Psoas muscle (tissue), 8 donors: Measurements from ENCODE around the gene ARFRP1. TPM values are rescaled to one million over a fixed set of nuclear protein-coding genes. Genes with fewer than 3 reads are reported as not detected.
A peak's percentile ranks its signal among the peaks of the same experiment; 100 is the strongest.
"Not testable (repeated sequence)": the region's sequence is repeated elsewhere in the genome, so short reads cannot be mapped to it uniquely, and the experiment has no call there.

Experiments used
- ATAC-seq, 4 donors: fragments of 200-7000 bp; cut with Tn5 transposase; one replicate each; pipeline ENCODE4 v1.9.1; 2020; ENCODE audit warnings: moderate library complexity in 3 of 4, mild to moderate bottlenecking in 2 of 4
- DNase-seq, 2 donors: peaks; one replicate each; pipeline ENCODE4 v3.0.0-alpha.2; 2020
- H3K27ac ChIP-seq: fragments of 200-600 bp; one replicate; pipeline ENCODE4 v1.8.0; 2022
- H3K27me3 ChIP-seq, 3 donors: fragments of 200-600 bp in 1 of 3; one replicate each; pipeline versions ENCODE4 v1.6.1 to v1.8.0; 2013 to 2022; ENCODE audit warnings: low read length in 2 of 3, mild to moderate bottlenecking in 2 of 3, moderate library complexity in 1 of 3; ENCODE audit not compliant: insufficient read depth in 3 of 3
- H3K36me3 ChIP-seq, 2 donors: fragments of 200-600 bp in 1 of 2; one replicate each; pipeline versions ENCODE4 v1.6.1 to v1.8.0; 2013 to 2022; ENCODE audit warnings: low read depth in 1 of 2, mild to moderate bottlenecking in 1 of 2, moderate library complexity in 1 of 2; ENCODE audit not compliant: insufficient read depth in 1 of 2
- H3K4me1 ChIP-seq: fragments of 200-600 bp; one replicate; pipeline ENCODE4 v1.8.0; 2022
- H3K4me3 ChIP-seq: fragments of 200-600 bp; one replicate; pipeline ENCODE4 v1.8.0; 2022; ENCODE audit warnings: mild to moderate bottlenecking
- H3K9me3 ChIP-seq: fragments of 200-600 bp; one replicate; pipeline ENCODE4 v1.8.0; 2022
- WGBS, 3 donors: extraction: QIAGEN DNeasy Blood & Tissue Kit; methylation state at CpG; one replicate each; pipeline versions ENCODE4 v1.1.6 to v1.1.7; 2013; 5-methylcytosine and 5-hydroxymethylcytosine counted together
- intact Hi-C, 2 donors: fragments of 100-400 bp; cut with DNase I; formaldehyde crosslinking; loops; one replicate each; pipeline versions ENCODE4 v1.11.0 to v1.14.2; 2022
- polyA plus RNA-seq, 3 donors: library from polyadenylated mRNA; stranded (reverse); fragments of 200-250 nt; gene quantifications; one replicate each; pipeline ENCODE4 v1.2.3, GENCODE V29; 2013
- total RNA-seq, 4 donors: library from RNA; stranded (reverse); fragmentation: NEBNext Ultra II Directional in 2 of 4; extraction: Animal tissue kit (Norgen Biotek cat#: 25700) in 2 of 4; gene quantifications; one replicate each; pipeline versions ENCODE4 v1.2.1 to v1.2.4, GENCODE V29; 2021 to 2023
- TF ChIP-seq, protein P1 (sequence below): fragments of 200-600 bp; IDR thresholded peaks from one replicate; pipeline ENCODE4 v1.8.0; 2022; ENCODE audit warnings: antibody characterized with exemption
- donor health status: healthy with polysubstance abuse.
- donor health status: DM: no; HTN: no; CAD: no; lungs with moderate emphysema.
- donor health status: Bipolar disorder and iron deficiency.
- donor health status: healthy.
- donor health status: DM: yes; HTN: yes; CAD: no.
- donor health status: DM: no; HTN: no; CAD: no.
- donor health status: DM: no; HTN: no; CAD: no.
- donor health status: DM: yes; HTN: yes; CAD: no.

The ARFRP1 gene
- total and polyA plus RNA-seq, 7 donors = 22.9 to 74.0 (median 32.5) TPM

DNA sequence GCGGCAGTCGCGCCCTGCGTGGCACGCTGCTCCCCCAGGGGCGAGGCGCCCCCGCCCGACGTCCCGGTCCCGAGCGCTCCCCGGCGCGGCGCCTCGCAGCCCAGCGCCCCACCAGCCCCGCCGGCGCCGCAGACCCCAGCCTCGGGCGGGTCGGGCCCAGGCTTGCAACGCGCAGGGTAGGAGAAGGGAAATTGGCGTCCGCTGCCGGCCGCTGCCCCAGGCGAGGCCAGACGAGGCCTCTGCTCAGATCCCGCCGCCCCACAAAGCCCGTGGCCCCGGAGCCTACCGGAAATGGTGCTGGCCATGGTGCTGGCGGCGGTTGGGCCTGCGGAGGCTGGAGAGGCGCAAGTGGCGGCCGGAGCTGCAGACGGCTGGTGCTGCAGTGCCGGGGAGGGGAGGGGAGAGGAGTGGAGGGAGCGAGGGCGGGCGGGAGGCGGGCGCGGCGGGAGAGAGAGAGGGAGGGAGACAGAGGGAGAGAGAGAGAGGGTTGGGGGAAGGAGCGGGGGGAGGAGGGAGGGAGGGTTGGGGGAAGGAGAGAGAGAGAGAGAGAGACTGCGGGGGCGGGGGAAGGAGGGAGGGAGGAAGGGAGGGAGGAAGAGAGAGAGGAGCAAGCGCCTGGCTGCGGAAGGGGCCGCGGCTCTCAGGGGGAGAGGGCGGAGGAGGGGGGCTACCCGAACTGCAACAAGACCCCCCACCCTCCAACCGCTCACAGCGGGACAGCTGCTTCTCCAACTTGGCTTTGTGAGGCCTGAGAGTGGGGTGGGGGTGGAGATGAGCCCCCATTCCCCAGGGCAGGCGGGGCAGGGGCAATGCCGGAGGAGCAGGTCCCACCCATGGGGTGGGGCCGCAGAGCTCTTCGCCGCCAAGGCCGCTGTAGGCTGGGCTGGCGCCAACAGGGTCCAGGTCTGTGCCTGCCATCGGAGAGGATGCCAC is 54.5 kb downstream of the ARFRP1 start, which contains the start of gene STMN3:
Gene STMN3, minus strand, starts transcription at position 384 of the 933 bp plus-strand sequence. Its CDS starts 79 bp downstream, at position 305.
- peak within 1 kb of the TSS; percentile 62 for H3K4me3 ChIP-seq
- intact Hi-C loops = no loop called here
- 1 to 2% (median 1%) methylated on average over 40 to 72 of the region's 73 CpGs for WGBS, 3 donors
- TF ChIP-seq, protein P1, sequence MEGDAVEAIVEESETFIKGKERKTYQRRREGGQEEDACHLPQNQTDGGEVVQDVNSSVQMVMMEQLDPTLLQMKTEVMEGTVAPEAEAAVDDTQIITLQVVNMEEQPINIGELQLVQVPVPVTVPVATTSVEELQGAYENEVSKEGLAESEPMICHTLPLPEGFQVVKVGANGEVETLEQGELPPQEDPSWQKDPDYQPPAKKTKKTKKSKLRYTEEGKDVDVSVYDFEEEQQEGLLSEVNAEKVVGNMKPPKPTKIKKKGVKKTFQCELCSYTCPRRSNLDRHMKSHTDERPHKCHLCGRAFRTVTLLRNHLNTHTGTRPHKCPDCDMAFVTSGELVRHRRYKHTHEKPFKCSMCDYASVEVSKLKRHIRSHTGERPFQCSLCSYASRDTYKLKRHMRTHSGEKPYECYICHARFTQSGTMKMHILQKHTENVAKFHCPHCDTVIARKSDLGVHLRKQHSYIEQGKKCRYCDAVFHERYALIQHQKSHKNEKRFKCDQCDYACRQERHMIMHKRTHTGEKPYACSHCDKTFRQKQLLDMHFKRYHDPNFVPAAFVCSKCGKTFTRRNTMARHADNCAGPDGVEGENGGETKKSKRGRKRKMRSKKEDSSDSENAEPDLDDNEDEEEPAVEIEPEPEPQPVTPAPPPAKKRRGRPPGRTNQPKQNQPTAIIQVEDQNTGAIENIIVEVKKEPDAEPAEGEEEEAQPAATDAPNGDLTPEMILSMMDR = no peak
- H3K9me3 ChIP-seq = no peaks in the 10 kb centered on the region
- DNase-seq (peak; percentile 87 to 90), ATAC-seq (peak; percentile 23 to 45 (median 36))
- peaks cover 13% of the 10 kb centered on the region for H3K4me1 ChIP-seq
- peaks cover 0 to 31% (median 19%) of the 10 kb centered on the region in 3 donors for H3K27me3 ChIP-seq
- H3K27ac ChIP-seq = no peak within 1 kb of the TSS
- H3K36me3 ChIP-seq = no peaks in the 10 kb centered on the region

DNA sequence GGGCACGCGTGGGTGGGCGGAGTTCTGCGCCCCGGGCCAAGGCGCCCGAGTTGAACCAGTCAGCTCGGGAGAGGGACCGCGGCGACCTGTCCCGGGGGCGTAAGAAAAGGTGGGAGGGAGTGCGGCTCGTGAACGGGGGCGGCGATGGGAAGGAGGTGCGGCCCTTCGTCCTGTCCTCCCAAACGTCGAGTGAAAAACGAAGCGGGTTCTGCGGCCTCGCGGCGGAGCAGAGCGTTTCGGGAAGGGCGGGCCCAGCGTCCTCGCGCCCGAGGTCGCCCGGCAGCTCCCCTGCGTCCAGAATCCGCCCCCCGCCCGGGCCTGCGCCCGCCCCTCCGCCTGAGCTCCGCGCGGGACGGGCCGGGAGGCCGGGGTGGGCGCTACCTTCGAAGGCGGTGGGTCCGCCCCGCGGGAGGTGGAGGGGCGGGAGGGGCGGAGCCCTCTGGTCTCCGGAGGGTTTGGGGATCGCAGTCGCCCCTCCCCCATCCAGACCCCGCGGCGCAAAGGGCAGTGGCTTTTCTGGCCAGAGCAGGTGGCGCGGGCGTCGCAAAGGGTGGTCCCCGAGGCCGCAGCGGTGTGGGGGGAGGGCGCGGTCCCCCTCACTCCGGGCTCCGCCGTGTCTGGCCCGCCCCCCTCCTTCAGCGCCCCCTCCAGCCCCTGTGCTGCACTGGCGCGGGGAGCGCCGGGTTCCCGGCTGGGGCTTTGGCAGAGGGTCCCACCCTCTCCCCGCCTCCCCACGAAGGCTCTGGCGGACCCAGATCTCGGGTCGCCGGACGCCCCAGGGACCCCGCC is 55.4 kb downstream of the ARFRP1 start:
- DNase-seq = peak; percentile 31 to 65
- 0 to 1% (median 1%) methylated on average over 57 to 91 of the region's 91 CpGs for WGBS, 3 donors
- ATAC-seq = peak in 1 of 4 donors; percentile 8
- Histone ChIP-seq H3K27ac (no peak overlapping the region), H3K4me3 (peak overlapping the region; percentile 62), H3K36me3 (no peaks in the 10 kb centered on the region), H3K4me1 (peaks cover 13% of the 10 kb centered on the region), H3K9me3 (no peaks in the 10 kb centered on the region), H3K27me3 (peaks cover 0 to 31% (median 19%) of the 10 kb centered on the region in 3 donors)
- intact Hi-C loops = no loop called here
- TF ChIP-seq, protein P1 = no peak

DNA sequence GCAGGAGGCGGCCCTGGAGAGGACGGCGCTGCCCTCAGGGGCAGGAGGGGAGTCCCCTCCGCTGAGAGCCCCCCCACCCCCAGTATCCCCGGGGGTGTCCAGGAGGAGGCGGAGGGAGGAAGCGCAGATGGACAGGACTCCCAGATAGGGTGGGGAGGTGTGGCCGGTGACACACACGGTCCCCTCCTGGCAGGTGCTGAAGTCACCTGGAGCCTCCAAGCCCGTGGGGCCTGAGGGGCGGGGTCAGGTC is 55.9 kb downstream of the ARFRP1 start:
- H3K27ac ChIP-seq = no peak overlapping the region
- peak in 1 of 4 donors; percentile 8 for ATAC-seq
- intact Hi-C loops = no loop called here

DNA sequence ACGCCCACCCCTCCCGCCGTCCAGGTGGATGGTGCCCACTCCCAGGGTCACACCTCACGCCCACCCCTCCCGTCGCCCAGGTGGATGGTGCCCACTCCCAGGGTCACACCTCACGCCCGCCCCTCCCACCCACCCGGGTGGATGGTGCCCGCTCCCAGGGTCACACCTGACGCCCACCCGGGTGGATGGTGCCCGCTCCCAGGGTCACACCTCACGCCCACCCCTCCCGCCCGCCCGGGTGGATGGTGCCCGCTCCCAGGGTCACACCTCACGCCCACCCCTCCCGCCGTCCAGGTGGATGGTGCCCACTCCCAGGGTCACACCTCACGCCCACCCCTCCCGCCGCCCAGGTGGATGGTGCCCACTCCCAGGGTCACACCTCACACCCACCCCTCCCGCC is 57.3 kb downstream of the ARFRP1 start:
- intact Hi-C loops, H3K36me3 ChIP-seq, ATAC-seq, H3K9me3 ChIP-seq, DNase-seq, H3K27ac ChIP-seq, H3K4me1 ChIP-seq, H3K4me3 ChIP-seq: not testable (repeated sequence)
- peaks cover 0 to 31% (median 19%) of the 10 kb centered on the region in 3 donors for H3K27me3 ChIP-seq
- WGBS, 3 donors = 90 to 94% (median 93%) methylated on average over 10 to 25 of the region's 25 CpGs

More for the DNA sequence above, 55.9 kb downstream of the ARFRP1 start:
- H3K4me1 ChIP-seq = peaks cover 9% of the 10 kb centered on the region
- H3K9me3 ChIP-seq = no peaks in the 10 kb centered on the region
- no peak for DNase-seq
- WGBS, 3 donors = 19 to 27% (median 19%) methylated on average over 9 to 11 of the region's 11 CpGs
- peak overlapping the region; percentile 62 for H3K4me3 ChIP-seq
- peaks cover 0 to 31% (median 19%) of the 10 kb centered on the region in 3 donors for H3K27me3 ChIP-seq
- TF ChIP-seq, protein P1 = no peak
- no peaks in the 10 kb centered on the region for H3K36me3 ChIP-seq
